ENCODE measurements around the gene LSM3. TPM values are rescaled to one million over a fixed set of nuclear protein-coding genes. Genes with fewer than 3 reads are reported as not detected.

The LSM3 gene
- total RNA-seq, 1 experiment from 2014 or later = 10.2 TPM

DNA sequence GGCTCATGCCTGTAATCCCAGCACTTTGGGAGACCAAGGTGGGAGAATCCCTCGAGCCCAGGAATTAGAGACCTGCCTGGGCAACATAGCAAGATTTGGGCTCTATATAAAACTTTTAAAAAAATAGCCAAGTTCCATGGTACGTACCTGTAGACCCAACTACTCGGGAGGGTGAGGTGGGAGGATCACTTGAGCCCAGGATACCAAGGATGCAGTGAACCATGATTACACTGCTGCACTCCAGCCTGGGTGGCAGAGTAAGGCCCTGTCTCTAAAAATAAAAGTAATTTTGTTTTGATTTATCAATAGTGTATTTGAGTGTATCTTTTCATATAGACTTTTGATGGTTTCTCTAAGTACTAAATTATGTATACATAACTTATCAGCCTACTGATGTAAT, 63.1 kb downstream of the LSM3 start:
- no TSS peak for BruUV-seq (replicated peaks)
- ChIA-PET CTCF (interaction anchor here (0.6 to 2.0 kb wide), 6 partner anchors 19 to 226 kb away, joined by 3 to 5 read pairs (median 4); no protein-coding TSS in a partner anchor), POLR2A (interaction anchor here (1.0 kb wide), 1 partner anchor 9 kb away, joined by 3 read pairs; no protein-coding TSS in a partner anchor)
- H3K27me3 Mint-ChIP-seq (ENCODE audit: insufficient read depth, unreplicated experiment) = no peaks in the 10 kb centered on the region
- no peaks in the 10 kb centered on the region for H3K4me1 Mint-ChIP-seq (ENCODE audit: insufficient read depth, unreplicated experiment)
- no peaks in the 10 kb centered on the region for H3K9me3 Mint-ChIP-seq (ENCODE audit: unreplicated experiment)
- H3K4me3 Mint-ChIP-seq (ENCODE audit: unreplicated experiment) = no peak overlapping the region
- H3K27ac Mint-ChIP-seq (ENCODE audit: low read depth, unreplicated experiment) = no peak overlapping the region
- no peak for DNase-seq (ENCODE audit: unreplicated experiment)
- intact Hi-C loops (cut with micrococcal nuclease) = no loop called here
- TF ChIP-seq, protein P1, sequence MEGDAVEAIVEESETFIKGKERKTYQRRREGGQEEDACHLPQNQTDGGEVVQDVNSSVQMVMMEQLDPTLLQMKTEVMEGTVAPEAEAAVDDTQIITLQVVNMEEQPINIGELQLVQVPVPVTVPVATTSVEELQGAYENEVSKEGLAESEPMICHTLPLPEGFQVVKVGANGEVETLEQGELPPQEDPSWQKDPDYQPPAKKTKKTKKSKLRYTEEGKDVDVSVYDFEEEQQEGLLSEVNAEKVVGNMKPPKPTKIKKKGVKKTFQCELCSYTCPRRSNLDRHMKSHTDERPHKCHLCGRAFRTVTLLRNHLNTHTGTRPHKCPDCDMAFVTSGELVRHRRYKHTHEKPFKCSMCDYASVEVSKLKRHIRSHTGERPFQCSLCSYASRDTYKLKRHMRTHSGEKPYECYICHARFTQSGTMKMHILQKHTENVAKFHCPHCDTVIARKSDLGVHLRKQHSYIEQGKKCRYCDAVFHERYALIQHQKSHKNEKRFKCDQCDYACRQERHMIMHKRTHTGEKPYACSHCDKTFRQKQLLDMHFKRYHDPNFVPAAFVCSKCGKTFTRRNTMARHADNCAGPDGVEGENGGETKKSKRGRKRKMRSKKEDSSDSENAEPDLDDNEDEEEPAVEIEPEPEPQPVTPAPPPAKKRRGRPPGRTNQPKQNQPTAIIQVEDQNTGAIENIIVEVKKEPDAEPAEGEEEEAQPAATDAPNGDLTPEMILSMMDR (IDR thresholded peaks at IDR 0.05; ENCODE audit: unreplicated experiment) = no peak
- no peaks in the 10 kb centered on the region for H3K36me3 Mint-ChIP-seq (ENCODE audit: insufficient read depth, unreplicated experiment)

GRCh38 chr3:14242490-14243311, 64.1 kb downstream of the LSM3 start:
- Mint-ChIP-seq H3K4me3 (ENCODE audit: unreplicated experiment) (no peak overlapping the region), H3K4me1 (ENCODE audit: insufficient read depth, unreplicated experiment) (no peaks in the 10 kb centered on the region), H3K27me3 (ENCODE audit: insufficient read depth, unreplicated experiment) (no peaks in the 10 kb centered on the region), H3K9me3 (ENCODE audit: unreplicated experiment) (no peaks in the 10 kb centered on the region), H3K36me3 (ENCODE audit: insufficient read depth, unreplicated experiment) (no peaks in the 10 kb centered on the region), H3K27ac (ENCODE audit: low read depth, unreplicated experiment) (no peak overlapping the region)
- TF ChIP-seq, protein P1 (IDR thresholded peaks at IDR 0.05; ENCODE audit: unreplicated experiment) = no peak
- ChIA-PET POLR2A (interaction anchor here (1.0 kb wide), 1 partner anchor 10 kb away, joined by 3 read pairs; no protein-coding TSS in a partner anchor), CTCF (interaction anchor here (0.6 to 2.0 kb wide), 4 partner anchors 24 to 224 kb away, joined by 3 to 5 read pairs (median 4); no protein-coding TSS in a partner anchor)
- no peak for DNase-seq (ENCODE audit: unreplicated experiment)
- no TSS peak for BruUV-seq (replicated peaks)
- intact Hi-C loops (cut with micrococcal nuclease) = no loop called here

DNA sequence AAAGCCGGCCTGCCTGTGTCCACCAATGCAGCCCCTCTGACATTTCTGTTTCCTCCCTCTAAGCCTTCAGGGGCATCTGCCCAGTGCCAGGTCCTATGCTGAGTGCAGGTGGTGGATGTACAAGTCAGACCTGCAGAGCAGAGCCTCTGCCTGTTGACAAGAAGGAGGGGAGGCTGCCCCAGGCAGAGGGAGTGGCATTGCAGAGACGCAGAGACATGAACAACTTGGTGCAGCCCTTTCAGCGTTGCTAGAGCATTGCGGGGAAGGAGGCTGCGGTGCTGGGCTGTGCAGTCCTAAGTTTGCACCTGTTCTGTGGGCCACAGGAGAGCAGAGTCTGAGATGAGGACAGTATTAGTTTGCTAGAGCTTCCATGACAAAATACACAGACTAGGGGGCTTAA, 65.2 kb downstream of the LSM3 start:
- H3K9me3 Mint-ChIP-seq (ENCODE audit: unreplicated experiment) = no peaks in the 10 kb centered on the region
- no peak overlapping the region for H3K4me3 Mint-ChIP-seq (ENCODE audit: unreplicated experiment)
- intact Hi-C loops (cut with micrococcal nuclease) = no loop called here
- CTCF ChIA-PET = interaction anchor here (0.6 kb wide), 1 partner anchor 10 kb away, joined by 5 read pairs; no protein-coding TSS in a partner anchor
- H3K36me3 Mint-ChIP-seq (ENCODE audit: insufficient read depth, unreplicated experiment) = no peaks in the 10 kb centered on the region
- TF ChIP-seq, protein P1 (IDR thresholded peaks at IDR 0.05; ENCODE audit: unreplicated experiment) = no peak
- no peaks in the 10 kb centered on the region for H3K4me1 Mint-ChIP-seq (ENCODE audit: insufficient read depth, unreplicated experiment)
- H3K27ac Mint-ChIP-seq (ENCODE audit: low read depth, unreplicated experiment) = no peak overlapping the region
- POLR2A ChIA-PET = no interaction called here
- DNase-seq (ENCODE audit: unreplicated experiment) = no peak
- no TSS peak for BruUV-seq (replicated peaks)
- peaks cover 8% of the 10 kb centered on the region for H3K27me3 Mint-ChIP-seq (ENCODE audit: insufficient read depth, unreplicated experiment)

- ChIA-PET CTCF (no interaction called here), POLR2A (no interaction called here)
- no peak for DNase-seq (ENCODE audit: unreplicated experiment)
These were observed 66.1 kb downstream of the LSM3 start for GRCh38 chr3:14244521-14245247.

More at GRCh38 chr3:14244521-14245247, 66.1 kb downstream of the LSM3 start:
- Mint-ChIP-seq H3K4me3 (ENCODE audit: unreplicated experiment) (no peak overlapping the region), H3K36me3 (ENCODE audit: insufficient read depth, unreplicated experiment) (no peaks in the 10 kb centered on the region), H3K27ac (ENCODE audit: low read depth, unreplicated experiment) (no peak overlapping the region), H3K4me1 (ENCODE audit: insufficient read depth, unreplicated experiment) (no peaks in the 10 kb centered on the region), H3K9me3 (ENCODE audit: unreplicated experiment) (no peaks in the 10 kb centered on the region), H3K27me3 (ENCODE audit: insufficient read depth, unreplicated experiment) (peaks cover 10% of the 10 kb centered on the region)
- intact Hi-C loops (cut with micrococcal nuclease) = no loop called here
- TF ChIP-seq, protein P1 (IDR thresholded peaks at IDR 0.05; ENCODE audit: unreplicated experiment) = no peak
- BruUV-seq (replicated peaks) = no TSS peak

Measured in MCF 10A (cell line).